ENCODE results near the gene SESTD1. TPM values are rescaled to one million over a fixed set of nuclear protein-coding genes. Genes with fewer than 3 reads are reported as not detected.

Gene SESTD1
- total and polyA plus RNA-seq, 2 donors (not counting 1 experiment from before 2014, with no cell fraction given): 16.8 to 51.9 TPM

DNA sequence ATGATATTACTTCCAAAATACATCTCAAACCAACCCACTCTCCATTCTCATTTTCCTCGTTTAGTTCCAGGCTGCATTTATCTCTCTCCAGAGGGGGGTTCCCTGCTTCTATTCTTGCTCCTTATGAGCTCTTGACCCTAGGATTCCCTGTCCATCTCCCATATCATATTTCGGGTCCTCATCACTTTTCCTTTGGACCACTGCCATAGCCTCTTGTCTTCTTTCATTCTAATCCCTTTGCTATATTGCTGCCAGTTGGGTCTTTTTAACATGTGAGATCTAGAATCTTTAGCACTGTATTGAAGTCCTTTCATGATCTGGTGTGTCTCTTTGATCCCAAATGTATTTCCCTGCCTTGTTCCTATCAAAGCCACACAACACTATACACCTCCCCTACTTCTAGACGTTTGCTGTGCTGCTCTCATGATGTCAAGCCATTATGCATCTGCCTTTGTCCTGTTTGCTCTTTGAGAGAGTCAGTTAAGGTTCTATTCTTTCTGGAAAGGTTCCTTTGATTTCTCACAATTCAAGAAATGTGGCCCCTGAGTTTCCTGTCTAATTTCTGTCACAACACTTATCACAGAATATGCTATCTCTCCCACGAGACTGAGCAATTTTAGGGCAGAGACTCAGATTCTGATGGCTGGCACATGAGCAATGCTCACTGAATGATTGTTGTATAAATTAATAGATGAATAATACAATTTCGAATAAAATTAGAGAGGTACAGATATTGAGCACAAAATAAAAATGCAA, 43.2 kb upstream of the SESTD1 start:
- Histone ChIP-seq H3K9ac (ENCODE audit: insufficient read depth, low read length) (no peak overlapping the region), H2AFZ (ENCODE audit: low read length) (no peak overlapping the region), H3K79me2 (ENCODE audit: control insufficient read depth, insufficient read depth, low read length) (no peaks in the 10 kb centered on the region), H3K4me2 (ENCODE audit: extremely low read depth, insufficient read depth, low read length) (no peak overlapping the region), H3K4me1 (ENCODE audit: control insufficient read depth, extremely low read depth, insufficient read depth, low read length) (no peaks in the 10 kb centered on the region), H3K27ac (ENCODE audit: insufficient read depth, low read length) (no peak overlapping the region), H3K4me3 (replicated peaks in 1 of 4; ENCODE audit: control extremely low read depth in 1 of 4, insufficient read depth in 1 of 4, low read depth in 3 of 4, low read length in 4 of 4) (no peak overlapping the region), H3K36me3 (ENCODE audit: control insufficient read depth, insufficient read depth, low read length) (no peaks in the 10 kb centered on the region), H4K20me1 (ENCODE audit: control insufficient read depth, extremely low read depth, insufficient read depth, low read length) (no peaks in the 10 kb centered on the region), H3K27me3 (ENCODE audit: control insufficient read depth, insufficient read depth, low read length) (no peaks in the 10 kb centered on the region), H3K9me3 (ENCODE audit: control insufficient read depth, insufficient read depth, low read depth, low read length) (no peaks in the 10 kb centered on the region)
- no peak for DNase-seq (ENCODE audit: low read depth in 2 of 2)
- TF ChIP-seq EZH2 (IDR thresholded peaks at IDR 0.05; ENCODE audit: low read length, missing control alignments): no peak
- TF ChIP-seq, protein P1, sequence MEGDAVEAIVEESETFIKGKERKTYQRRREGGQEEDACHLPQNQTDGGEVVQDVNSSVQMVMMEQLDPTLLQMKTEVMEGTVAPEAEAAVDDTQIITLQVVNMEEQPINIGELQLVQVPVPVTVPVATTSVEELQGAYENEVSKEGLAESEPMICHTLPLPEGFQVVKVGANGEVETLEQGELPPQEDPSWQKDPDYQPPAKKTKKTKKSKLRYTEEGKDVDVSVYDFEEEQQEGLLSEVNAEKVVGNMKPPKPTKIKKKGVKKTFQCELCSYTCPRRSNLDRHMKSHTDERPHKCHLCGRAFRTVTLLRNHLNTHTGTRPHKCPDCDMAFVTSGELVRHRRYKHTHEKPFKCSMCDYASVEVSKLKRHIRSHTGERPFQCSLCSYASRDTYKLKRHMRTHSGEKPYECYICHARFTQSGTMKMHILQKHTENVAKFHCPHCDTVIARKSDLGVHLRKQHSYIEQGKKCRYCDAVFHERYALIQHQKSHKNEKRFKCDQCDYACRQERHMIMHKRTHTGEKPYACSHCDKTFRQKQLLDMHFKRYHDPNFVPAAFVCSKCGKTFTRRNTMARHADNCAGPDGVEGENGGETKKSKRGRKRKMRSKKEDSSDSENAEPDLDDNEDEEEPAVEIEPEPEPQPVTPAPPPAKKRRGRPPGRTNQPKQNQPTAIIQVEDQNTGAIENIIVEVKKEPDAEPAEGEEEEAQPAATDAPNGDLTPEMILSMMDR (conservative IDR thresholded peaks at IDR 0.05 in 1 of 2, IDR thresholded peaks at IDR 0.05 in 1 of 2; ENCODE audit: low read depth in 1 of 2, low read length in 2 of 2): no peak

DNA sequence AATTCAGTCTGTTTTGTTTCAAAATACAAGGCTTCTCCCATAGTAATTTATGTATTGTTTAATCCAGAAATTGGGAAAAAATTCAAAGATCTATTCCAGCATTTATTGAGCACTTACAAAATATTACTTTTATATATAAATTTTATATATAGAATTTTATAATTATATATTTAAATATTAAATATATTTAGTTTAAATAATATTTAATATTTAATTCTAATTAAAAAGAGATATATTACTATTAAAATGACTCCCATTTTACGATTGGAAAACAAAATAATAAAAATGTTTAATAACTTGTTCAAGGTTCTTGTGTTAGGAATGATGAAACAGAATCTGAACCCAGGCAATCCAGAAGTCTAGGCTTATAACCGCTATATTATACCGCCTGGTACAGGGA, 40.5 kb upstream of the SESTD1 start:
- Histone ChIP-seq H2AFZ (ENCODE audit: low read length) (no peak overlapping the region), H3K4me3 (replicated peaks in 1 of 4; ENCODE audit: control extremely low read depth in 1 of 4, insufficient read depth in 1 of 4, low read depth in 3 of 4, low read length in 4 of 4) (no peak overlapping the region), H3K4me2 (ENCODE audit: extremely low read depth, insufficient read depth, low read length) (no peak overlapping the region), H3K36me3 (ENCODE audit: control insufficient read depth, insufficient read depth, low read length) (no peaks in the 10 kb centered on the region), H3K4me1 (ENCODE audit: control insufficient read depth, extremely low read depth, insufficient read depth, low read length) (no peaks in the 10 kb centered on the region), H3K27ac (ENCODE audit: insufficient read depth, low read length) (no peak overlapping the region), H3K9me3 (ENCODE audit: control insufficient read depth, insufficient read depth, low read depth, low read length) (no peaks in the 10 kb centered on the region), H3K9ac (ENCODE audit: insufficient read depth, low read length) (no peak overlapping the region), H3K27me3 (ENCODE audit: control insufficient read depth, insufficient read depth, low read length) (no peaks in the 10 kb centered on the region), H3K79me2 (ENCODE audit: control insufficient read depth, insufficient read depth, low read length) (no peaks in the 10 kb centered on the region), H4K20me1 (ENCODE audit: control insufficient read depth, extremely low read depth, insufficient read depth, low read length) (no peaks in the 10 kb centered on the region)
- no peak for DNase-seq (ENCODE audit: low read depth in 2 of 2)
- TF ChIP-seq EZH2 (IDR thresholded peaks at IDR 0.05; ENCODE audit: low read length, missing control alignments): no peak
- TF ChIP-seq, protein P1 (conservative IDR thresholded peaks at IDR 0.05 in 1 of 2, IDR thresholded peaks at IDR 0.05 in 1 of 2; ENCODE audit: low read depth in 1 of 2, low read length in 2 of 2): no peak

DNA sequence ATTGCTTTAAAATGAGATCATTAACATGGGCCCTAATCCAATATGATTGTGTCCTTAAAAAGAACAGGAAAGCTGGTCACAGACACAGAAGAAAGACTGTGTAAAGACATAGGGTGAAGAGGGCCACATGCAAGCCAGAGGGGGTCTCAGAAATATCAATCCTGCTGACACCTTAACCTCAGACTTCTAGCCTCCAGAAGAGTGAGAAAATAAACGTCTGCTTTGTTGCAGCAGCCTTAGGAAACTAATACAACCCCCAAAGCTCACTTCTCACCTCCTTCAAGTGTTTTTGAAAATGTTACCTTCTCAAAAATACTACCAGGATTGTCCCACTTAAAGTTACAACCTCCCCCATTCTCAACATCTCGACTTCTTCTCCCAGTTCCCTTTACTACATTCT, 39.8 kb upstream of the SESTD1 start:
- no peak overlapping the region for H3K27ac ChIP-seq (ENCODE audit: insufficient read depth, low read length)
- no peaks in the 10 kb centered on the region for H3K4me1 ChIP-seq (ENCODE audit: control insufficient read depth, extremely low read depth, insufficient read depth, low read length)
- no peaks in the 10 kb centered on the region for H4K20me1 ChIP-seq (ENCODE audit: control insufficient read depth, extremely low read depth, insufficient read depth, low read length)
- H3K27me3 ChIP-seq (ENCODE audit: control insufficient read depth, insufficient read depth, low read length): no peaks in the 10 kb centered on the region
- no peak overlapping the region for H3K4me2 ChIP-seq (ENCODE audit: extremely low read depth, insufficient read depth, low read length)
- DNase-seq (ENCODE audit: low read depth in 2 of 2): no peak
- H3K9ac ChIP-seq (ENCODE audit: insufficient read depth, low read length): no peak overlapping the region
- H3K79me2 ChIP-seq (ENCODE audit: control insufficient read depth, insufficient read depth, low read length): no peaks in the 10 kb centered on the region
- H2AFZ ChIP-seq (ENCODE audit: low read length): no peak overlapping the region
- H3K4me3 ChIP-seq (replicated peaks in 1 of 4; ENCODE audit: control extremely low read depth in 1 of 4, insufficient read depth in 1 of 4, low read depth in 3 of 4, low read length in 4 of 4): no peak overlapping the region
- TF ChIP-seq, protein P1 (conservative IDR thresholded peaks at IDR 0.05 in 1 of 2, IDR thresholded peaks at IDR 0.05 in 1 of 2; ENCODE audit: low read depth in 1 of 2, low read length in 2 of 2): no peak
- no peak for TF ChIP-seq EZH2 (IDR thresholded peaks at IDR 0.05; ENCODE audit: low read length, missing control alignments)
- no peaks in the 10 kb centered on the region for H3K9me3 ChIP-seq (ENCODE audit: control insufficient read depth, insufficient read depth, low read depth, low read length)
- H3K36me3 ChIP-seq (ENCODE audit: control insufficient read depth, insufficient read depth, low read length): no peaks in the 10 kb centered on the region

Measured in fibroblast of lung (primary cell).